Keratinocyte (primary cell): Measurements from ENCODE around the gene POU3F4. TPM values are rescaled to one million over a fixed set of nuclear protein-coding genes. Genes with fewer than 3 reads are reported as not detected.

Experiments
- DNase-seq: peaks from one replicate; pipeline ENCODE4 v3.0.0-alpha.2; 2011; ENCODE audit warnings: low read depth, missing footprints, low spot score
- FAIRE-seq: peaks from 2 replicates; lab custom pipeline; 2011; peaks lifted over from hg19 to GRCh38; lab: Jason Lieb, UNC
- H2AFZ ChIP-seq: 2 replicates; pipeline ENCODE4 v1.6.0; 2012; ENCODE audit warnings: low read length, control low read depth, inconsistent platforms; ENCODE audit not compliant: control insufficient read depth
- H3K27ac ChIP-seq: 2 replicates; pipeline ENCODE4 v1.5.1; 2011; ENCODE audit warnings: low read length; ENCODE audit not compliant: control insufficient read depth, insufficient read depth
- H3K27me3 ChIP-seq: 3 replicates; pipeline ENCODE4 v1.6.0; 2011; ENCODE audit warnings: low read length; ENCODE audit not compliant: control insufficient read depth, insufficient read depth; ENCODE audit errors: extremely low read depth
- H3K36me3 ChIP-seq, 2 experiments: 2 replicates in 1 of 2; 3 replicates in 1 of 2; pipeline ENCODE4 v1.5.1; 2011; ENCODE audit warnings: low read length in 2 of 2, mild to moderate bottlenecking in 1 of 2; ENCODE audit not compliant: control insufficient read depth in 2 of 2, insufficient read depth in 2 of 2; ENCODE audit errors: extremely low read depth in 1 of 2
- H3K4me1 ChIP-seq: 3 replicates; pipeline ENCODE4 v1.5.1; 2011; ENCODE audit warnings: low read length; ENCODE audit not compliant: control insufficient read depth, insufficient read depth; ENCODE audit errors: extremely low read depth
- H3K4me2 ChIP-seq: 3 replicates; pipeline ENCODE4 v1.6.0; 2011; ENCODE audit warnings: low read depth, low read length; ENCODE audit not compliant: control insufficient read depth, insufficient read depth; ENCODE audit errors: extremely low read depth
- H3K4me3 ChIP-seq, 3 experiments: fragments of 200-600 bp in 1 of 3; sonication (generic) in 1 of 3; 2 replicates in 2 of 3; 3 replicates in 1 of 3; pipeline ENCODE4 v1.5.1; 2011 to 2016; ENCODE audit warnings: low read length in 3 of 3, mild to moderate bottlenecking in 3 of 3, control low read depth in 2 of 3, inconsistent platforms in 1 of 3, low read depth in 1 of 3, mixed read lengths in 1 of 3, mixed run types in 1 of 3, moderate library complexity in 1 of 3; ENCODE audit not compliant: control insufficient read depth in 2 of 3, insufficient read depth in 2 of 3; ENCODE audit errors: extremely low read depth in 1 of 3
- H3K79me2 ChIP-seq: 2 replicates; pipeline ENCODE4 v1.6.0; 2012; ENCODE audit warnings: low read length; ENCODE audit not compliant: control insufficient read depth, insufficient read depth
- H3K9ac ChIP-seq: 3 replicates; pipeline ENCODE4 v1.6.0; 2011; ENCODE audit warnings: low read length; ENCODE audit not compliant: control insufficient read depth, insufficient read depth; ENCODE audit errors: extremely low read depth
- H3K9me1 ChIP-seq: 3 replicates; pipeline ENCODE4 v1.6.0; 2011; ENCODE audit warnings: low read length; ENCODE audit not compliant: control insufficient read depth, insufficient read depth; ENCODE audit errors: extremely low read depth
- H3K9me3 ChIP-seq: 2 replicates; pipeline ENCODE4 v1.5.1; 2012; ENCODE audit warnings: low read depth, low read length; ENCODE audit not compliant: control insufficient read depth
- H4K20me1 ChIP-seq: 3 replicates; pipeline ENCODE4 v1.6.0; 2011; ENCODE audit warnings: low read length; ENCODE audit not compliant: control insufficient read depth, insufficient read depth; ENCODE audit errors: extremely low read depth
- EZH2 ChIP-seq: IDR thresholded peaks from one replicate; pipeline ENCODE4 v1.6.1; 2012; ENCODE audit warnings: inconsistent platforms, mild to moderate bottlenecking, low read length, moderate library complexity
- dilution Hi-C: fragments of 300-500 bp; cut with MboI; formaldehyde crosslinking; loops from one replicate; pipeline ENCODE4 v1.7.0; 2020; ENCODE audit warnings: low sequenced_read_pairs; ENCODE audit not compliant: extremely low pct_ligation_motif_present
- polyA plus RNA-seq, 5 experiments: library from polyadenylated mRNA; depleted of rRNA in 3 of 5; stranded (reverse) in 3 of 5; stranded (forward) in 1 of 5; unstranded in 1 of 5; fragments of >200 nt; gene quantifications; 1 replicate in 1 of 5; 2 replicates in 3 of 5; 3 replicates in 1 of 5; pipeline versions ENCODE4 v1.2.1 to v1.2.3, GENCODE V29; 2011 to 2012; ENCODE audit warnings: missing spikeins in 2 of 5, low read depth in 1 of 5, low replicate concordance in 1 of 5
- TF ChIP-seq, protein P1 (sequence below), 3 experiments: IDR thresholded peaks in 1 of 3; conservative IDR thresholded peaks in 1 of 3; optimal IDR thresholded peaks in 1 of 3; 2 replicates in 2 of 3; 3 replicates in 1 of 3; pipeline versions ENCODE3 to v1.5.1; 2011; ENCODE audit warnings: low read length in 3 of 3, mild to moderate bottlenecking in 3 of 3, moderate library complexity in 2 of 3, control low read depth in 1 of 3, inconsistent platforms in 1 of 3; ENCODE audit not compliant: insufficient read depth in 2 of 3; ENCODE audit errors: extremely low read depth in 1 of 3

The POU3F4 gene
- polyA plus RNA-seq, 1 donor (not counting 4 experiments of a cell fraction or from before 2014, with no cell fraction given) = not detected

DNA sequence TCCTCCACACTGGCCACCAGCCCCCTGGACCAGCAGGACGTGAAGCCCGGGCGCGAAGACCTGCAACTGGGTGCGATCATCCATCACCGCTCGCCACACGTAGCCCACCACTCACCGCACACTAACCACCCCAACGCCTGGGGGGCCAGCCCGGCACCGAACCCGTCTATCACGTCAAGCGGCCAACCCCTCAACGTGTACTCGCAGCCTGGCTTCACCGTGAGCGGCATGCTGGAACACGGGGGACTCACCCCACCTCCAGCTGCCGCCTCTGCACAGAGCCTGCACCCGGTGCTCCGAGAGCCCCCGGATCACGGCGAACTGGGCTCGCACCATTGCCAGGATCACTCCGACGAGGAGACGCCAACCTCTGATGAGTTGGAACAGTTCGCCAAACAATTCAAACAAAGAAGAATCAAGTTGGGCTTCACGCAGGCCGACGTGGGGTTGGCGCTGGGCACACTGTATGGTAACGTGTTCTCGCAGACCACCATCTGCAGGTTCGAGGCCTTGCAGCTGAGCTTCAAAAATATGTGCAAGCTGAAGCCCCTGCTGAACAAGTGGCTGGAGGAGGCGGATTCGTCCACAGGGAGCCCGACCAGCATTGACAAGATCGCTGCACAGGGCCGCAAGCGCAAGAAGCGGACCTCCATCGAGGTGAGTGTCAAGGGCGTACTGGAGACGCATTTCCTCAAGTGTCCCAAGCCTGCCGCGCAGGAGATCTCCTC is 600 bp downstream of the POU3F4 start:
- DNase-seq (no peak), FAIRE-seq (no peak)
- Histone ChIP-seq H3K27me3 (peaks cover 36% of the 10 kb centered on the region), H4K20me1 (no peaks in the 10 kb centered on the region), H3K9me3 (peaks cover 4% of the 10 kb centered on the region), H3K4me1 (no peaks in the 10 kb centered on the region), H3K36me3 (no peaks in the 10 kb centered on the region), H2AFZ (no peak overlapping the region), H3K79me2 (no peaks in the 10 kb centered on the region), H3K9ac (no peak overlapping the region), H3K4me2 (no peak overlapping the region), H3K27ac (no peak overlapping the region), H3K9me1 (no peaks in the 10 kb centered on the region), H3K4me3 (no peak overlapping the region)
- no peak for TF ChIP-seq EZH2
- TF ChIP-seq, protein P1, sequence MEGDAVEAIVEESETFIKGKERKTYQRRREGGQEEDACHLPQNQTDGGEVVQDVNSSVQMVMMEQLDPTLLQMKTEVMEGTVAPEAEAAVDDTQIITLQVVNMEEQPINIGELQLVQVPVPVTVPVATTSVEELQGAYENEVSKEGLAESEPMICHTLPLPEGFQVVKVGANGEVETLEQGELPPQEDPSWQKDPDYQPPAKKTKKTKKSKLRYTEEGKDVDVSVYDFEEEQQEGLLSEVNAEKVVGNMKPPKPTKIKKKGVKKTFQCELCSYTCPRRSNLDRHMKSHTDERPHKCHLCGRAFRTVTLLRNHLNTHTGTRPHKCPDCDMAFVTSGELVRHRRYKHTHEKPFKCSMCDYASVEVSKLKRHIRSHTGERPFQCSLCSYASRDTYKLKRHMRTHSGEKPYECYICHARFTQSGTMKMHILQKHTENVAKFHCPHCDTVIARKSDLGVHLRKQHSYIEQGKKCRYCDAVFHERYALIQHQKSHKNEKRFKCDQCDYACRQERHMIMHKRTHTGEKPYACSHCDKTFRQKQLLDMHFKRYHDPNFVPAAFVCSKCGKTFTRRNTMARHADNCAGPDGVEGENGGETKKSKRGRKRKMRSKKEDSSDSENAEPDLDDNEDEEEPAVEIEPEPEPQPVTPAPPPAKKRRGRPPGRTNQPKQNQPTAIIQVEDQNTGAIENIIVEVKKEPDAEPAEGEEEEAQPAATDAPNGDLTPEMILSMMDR (optimal IDR thresholded peaks at IDR 0.05 in 1 of 3, IDR thresholded peaks at IDR 0.05 in 1 of 3, conservative IDR thresholded peaks at IDR 0.05 in 1 of 3; ENCODE audit: extremely low read depth in 1 of 3, insufficient read depth in 2 of 3, low read length in 3 of 3) = no peak
- dilution Hi-C loops = no loop called here

DNA sequence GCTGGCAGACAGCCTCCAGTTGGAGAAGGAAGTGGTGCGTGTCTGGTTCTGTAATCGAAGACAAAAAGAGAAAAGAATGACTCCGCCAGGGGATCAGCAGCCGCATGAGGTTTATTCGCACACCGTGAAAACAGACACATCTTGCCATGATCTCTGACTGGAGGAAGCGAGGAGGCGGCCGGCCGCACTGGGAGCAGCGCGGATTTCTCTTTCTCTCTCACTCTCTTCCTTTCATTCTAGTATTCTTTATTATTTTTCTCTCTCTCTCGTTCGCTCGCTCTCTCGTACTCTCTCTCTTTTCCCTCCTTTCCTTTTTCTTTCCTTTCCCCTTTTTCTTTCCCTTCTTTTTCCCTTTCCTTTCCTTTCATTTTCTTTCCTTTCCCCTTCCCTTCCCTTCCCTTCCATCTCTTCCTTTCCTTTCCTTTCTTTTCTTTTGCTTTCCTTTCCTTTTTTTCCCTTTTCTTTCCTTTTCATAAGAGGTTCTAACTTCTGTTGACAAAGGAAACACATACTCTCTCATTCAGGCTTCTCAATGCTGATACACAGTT is 1.2 kb downstream of the POU3F4 start:
- FAIRE-seq (no peak), DNase-seq (no peak)
- Histone ChIP-seq H3K4me2 (no peak overlapping the region), H3K9me3 (peaks cover 4% of the 10 kb centered on the region), H3K4me3 (no peak overlapping the region), H3K9me1 (no peaks in the 10 kb centered on the region), H4K20me1 (no peaks in the 10 kb centered on the region), H3K27me3 (peaks cover 36% of the 10 kb centered on the region), H3K27ac (no peak overlapping the region), H2AFZ (no peak overlapping the region), H3K4me1 (no peaks in the 10 kb centered on the region), H3K36me3 (no peaks in the 10 kb centered on the region), H3K9ac (no peak overlapping the region), H3K79me2 (no peaks in the 10 kb centered on the region)
- dilution Hi-C loops = no loop called here
- TF ChIP-seq EZH2 = no peak
- TF ChIP-seq, protein P1 (optimal IDR thresholded peaks at IDR 0.05 in 1 of 3, IDR thresholded peaks at IDR 0.05 in 1 of 3, conservative IDR thresholded peaks at IDR 0.05 in 1 of 3; ENCODE audit: extremely low read depth in 1 of 3, insufficient read depth in 2 of 3, low read length in 3 of 3) = no peak
